GM23248 (cell line): ENCODE data around the gene MNAT1.

ENCODE experiments used
- EZH2 ChIP-seq: fragments of 200-600 bp; sonication (generic); IDR thresholded peaks from 2 replicates; pipeline ENCODE4 v1.6.1; 2018; ENCODE audit warnings: antibody characterized with exemption, mild to moderate bottlenecking; ENCODE audit not compliant: insufficient read depth, poor library complexity, severe bottlenecking
- EZH2phosphoT487 ChIP-seq: fragments of 200-600 bp; sonication (generic); IDR thresholded peaks from 2 replicates; pipeline ENCODE4 v1.6.1; 2018; ENCODE audit warnings: antibody characterized with exemption, moderate library complexity, mild to moderate bottlenecking, low read depth; ENCODE audit not compliant: insufficient read depth

GRCh38 chr14:60838601-60839000 lies 104.0 kb downstream of the MNAT1 start:
- TF ChIP-seq EZH2phosphoT487 (no peak), EZH2 (no peak)
